WTC11 (cell line): ENCODE data around the gene CNTRL. TPM values are rescaled to one million over a fixed set of nuclear protein-coding genes. Genes with fewer than 3 reads are reported as not detected.

Source experiments
- ATAC-seq: fragments of 200-7000 bp; cut with Tn5 transposase; 2 replicates; pipeline ENCODE4 v1.10.0; 2021; ENCODE audit warnings: mild to moderate bottlenecking, moderate library complexity
- CTCF ChIA-PET: fragments of 300-600 bp; sonication (Branson Sonifier 250); formaldehyde crosslinking; loops from one replicate; lab custom pipeline; 2021; ENCODE audit warnings: antibody characterized with exemption; lab: Charles Lee
- POLR2A ChIA-PET: fragments of 350-600 bp; sonication (Branson Sonifier 250); formaldehyde crosslinking; loops from one replicate; lab custom pipeline; 2021; ENCODE audit warnings: antibody characterized with exemption; lab: Charles Lee
- DNase-seq: peaks from one replicate; pipeline ENCODE4 v3.0.0; 2021; ENCODE audit warnings: low spot score
- H3K27ac Mint-ChIP-seq: 2 replicates; pipeline ENCODE4 v1.8.0; 2021; ENCODE audit warnings: mixed read lengths
- H3K27me3 Mint-ChIP-seq: 2 replicates; pipeline ENCODE4 v1.8.0; 2021; ENCODE audit warnings: low read depth, mild to moderate bottlenecking, moderate library complexity, mixed read lengths
- H3K36me3 Mint-ChIP-seq: 2 replicates; pipeline ENCODE4 v1.8.0; 2021; ENCODE audit warnings: mixed read lengths
- H3K4me1 Mint-ChIP-seq: 2 replicates; pipeline ENCODE4 v1.8.0; 2022; ENCODE audit warnings: mixed read lengths
- H3K4me3 Mint-ChIP-seq: 2 replicates; pipeline ENCODE4 v1.8.0; 2021; ENCODE audit warnings: mild to moderate bottlenecking, moderate library complexity, mixed read lengths
- H3K9me3 Mint-ChIP-seq: 2 replicates; pipeline ENCODE4 v1.8.0; 2021; ENCODE audit warnings: mixed read lengths
- AFF4 ChIP-seq: sonication (generic); formaldehyde crosslinking; IDR thresholded peaks from 2 replicates; pipeline ENCODE4 v1.8.1; 2023; ENCODE audit warnings: mild to moderate bottlenecking, missing genetic modification reagents, borderline replicate concordance
- ARID4B ChIP-seq: sonication (generic); formaldehyde crosslinking; IDR thresholded peaks from 2 replicates; pipeline ENCODE4 v1.8.0; 2023; ENCODE audit warnings: missing genetic modification reagents, mild to moderate bottlenecking, borderline replicate concordance
- E2F4 ChIP-seq: sonication (generic); formaldehyde crosslinking; IDR thresholded peaks from 2 replicates; pipeline ENCODE4 v1.8.1; 2022; ENCODE audit warnings: low read depth, mild to moderate bottlenecking, moderate library complexity, missing genetic modification reagents, borderline replicate concordance
- FOXK1 ChIP-seq: sonication (generic); formaldehyde crosslinking; IDR thresholded peaks from 2 replicates; pipeline ENCODE4 v1.8.0; 2022; ENCODE audit warnings: mild to moderate bottlenecking, moderate library complexity, missing genetic modification reagents
- JAZF1 ChIP-seq: fragments of 250-450 bp; sonication (Bioruptor Pico); IDR thresholded peaks from 2 replicates; pipeline ENCODE4 v1.9.0; 2021; ENCODE audit warnings: moderate library complexity, mild to moderate bottlenecking, inconsistent platforms
- MAX ChIP-seq: sonication (generic); formaldehyde crosslinking; IDR thresholded peaks from 2 replicates; pipeline ENCODE4 v1.8.0; 2022; ENCODE audit warnings: mild to moderate bottlenecking, missing genetic modification reagents
- NFATC4 ChIP-seq: fragments of 250-450 bp; sonication (Bioruptor Pico); IDR thresholded peaks from 2 replicates; pipeline ENCODE4 v1.9.0; 2021; ENCODE audit warnings: mild to moderate bottlenecking
- NR3C1 ChIP-seq: sonication (generic); formaldehyde crosslinking; conservative IDR thresholded peaks from 2 replicates; pipeline ENCODE4 v1.8.1; 2023; ENCODE audit warnings: low read depth, mild to moderate bottlenecking, missing genetic modification reagents
- PRRX2 ChIP-seq: fragments of 250-450 bp; sonication (Bioruptor Pico); IDR thresholded peaks from 2 replicates; pipeline ENCODE4 v1.8.0; 2021; ENCODE audit warnings: mild to moderate bottlenecking
- SP1 ChIP-seq: sonication (generic); formaldehyde crosslinking; conservative IDR thresholded peaks from 2 replicates; pipeline ENCODE4 v1.8.1; 2022; ENCODE audit warnings: missing genetic modification reagents
- STAT6 ChIP-seq: sonication (generic); formaldehyde crosslinking; conservative IDR thresholded peaks from 2 replicates; pipeline ENCODE4 v1.8.1; 2023; ENCODE audit warnings: mild to moderate bottlenecking, low read depth, missing genetic modification reagents, moderate library complexity
- ZBTB21 ChIP-seq: sonication (generic); formaldehyde crosslinking; IDR thresholded peaks from 2 replicates; pipeline ENCODE4 v1.8.1; 2023; ENCODE audit warnings: mild to moderate bottlenecking, missing genetic modification reagents, borderline replicate concordance
- ZBTB43 ChIP-seq: sonication (generic); formaldehyde crosslinking; IDR thresholded peaks from 2 replicates; pipeline ENCODE4 v1.8.1; 2023; ENCODE audit warnings: mild to moderate bottlenecking, missing genetic modification reagents
- ZNF263 ChIP-seq: sonication (generic); formaldehyde crosslinking; IDR thresholded peaks from 2 replicates; pipeline ENCODE4 v1.8.1; 2022; ENCODE audit warnings: low read depth, mild to moderate bottlenecking, moderate library complexity, missing genetic modification reagents
- ZNF281 ChIP-seq: sonication (generic); formaldehyde crosslinking; IDR thresholded peaks from 2 replicates; pipeline ENCODE4 v1.8.0; 2023; ENCODE audit warnings: mild to moderate bottlenecking, missing genetic modification reagents
- ZSCAN18 ChIP-seq: fragments of 250-450 bp; sonication (Bioruptor Pico); IDR thresholded peaks from 2 replicates; pipeline ENCODE4 v2.1.2; 2022; ENCODE audit warnings: mild to moderate bottlenecking, moderate library complexity
- total RNA-seq: library from RNA; stranded (reverse); gene quantifications from 3 replicates; pipeline ENCODE4 v1.2.3, GENCODE V29; 2021

The CNTRL gene
- total RNA-seq, 1 experiment from 2014 or later = 13.3 TPM

GRCh38 chr9:121073038-121073437 is 1.7 kb upstream of the CNTRL start:
- H3K27me3 Mint-ChIP-seq = peaks cover 90% of the 10 kb centered on the region
- ATAC-seq = no peak
- peaks cover 23% of the 10 kb centered on the region for H3K4me1 Mint-ChIP-seq
- POLR2A ChIA-PET = no interaction called here
- H3K27ac Mint-ChIP-seq = no peak overlapping the region
- peak overlapping the region; percentile 90; the same call in 1 of the 2 replicates for H3K4me3 Mint-ChIP-seq
- H3K9me3 Mint-ChIP-seq = peaks cover 5% of the 10 kb centered on the region
- no peaks in the 10 kb centered on the region for H3K36me3 Mint-ChIP-seq
- DNase-seq = no peak
- CTCF ChIA-PET = interaction anchor here (0.6 to 3.2 kb wide), 5 partner anchors 13 to 326 kb away, joined by 3 to 19 read pairs (median 4); no protein-coding TSS in a partner anchor
- TF ChIP-seq NFATC4 (CRISPR knock-in tag) = no peak
- TF ChIP-seq SP1 (CRISPR knock-in tag) = no peak
- no peak for TF ChIP-seq ARID4B (CRISPR knock-in tag)
- TF ChIP-seq NR3C1 (CRISPR knock-in tag) = no peak
- TF ChIP-seq MAX (CRISPR knock-in tag) = no peak
- TF ChIP-seq STAT6 (CRISPR knock-in tag) = no peak
- no peak for TF ChIP-seq PRRX2 (CRISPR knock-in tag)
- no peak for TF ChIP-seq E2F4 (CRISPR knock-in tag)
- TF ChIP-seq FOXK1 (CRISPR knock-in tag) = no peak
- no peak for TF ChIP-seq ZBTB21 (CRISPR knock-in tag)
- TF ChIP-seq JAZF1 (CRISPR knock-in tag) = no peak
- TF ChIP-seq ZSCAN18 = no peak
- TF ChIP-seq AFF4 (CRISPR knock-in tag) = no peak
- no peak for TF ChIP-seq ZNF263
- no peak for TF ChIP-seq ZNF281 (CRISPR knock-in tag)
- no peak for TF ChIP-seq ZBTB43 (CRISPR knock-in tag)
